ENCODE results near the gene MYL10. TPM values are rescaled to one million over a fixed set of nuclear protein-coding genes. Genes with fewer than 3 reads are reported as not detected.
"Not testable (repeated sequence)": the region's sequence is repeated elsewhere in the genome, so short reads cannot be mapped to it uniquely, and the experiment has no call there.

MYL10 gene
- total RNA-seq, 4 donors from 2014 or later: not detected

DNA sequence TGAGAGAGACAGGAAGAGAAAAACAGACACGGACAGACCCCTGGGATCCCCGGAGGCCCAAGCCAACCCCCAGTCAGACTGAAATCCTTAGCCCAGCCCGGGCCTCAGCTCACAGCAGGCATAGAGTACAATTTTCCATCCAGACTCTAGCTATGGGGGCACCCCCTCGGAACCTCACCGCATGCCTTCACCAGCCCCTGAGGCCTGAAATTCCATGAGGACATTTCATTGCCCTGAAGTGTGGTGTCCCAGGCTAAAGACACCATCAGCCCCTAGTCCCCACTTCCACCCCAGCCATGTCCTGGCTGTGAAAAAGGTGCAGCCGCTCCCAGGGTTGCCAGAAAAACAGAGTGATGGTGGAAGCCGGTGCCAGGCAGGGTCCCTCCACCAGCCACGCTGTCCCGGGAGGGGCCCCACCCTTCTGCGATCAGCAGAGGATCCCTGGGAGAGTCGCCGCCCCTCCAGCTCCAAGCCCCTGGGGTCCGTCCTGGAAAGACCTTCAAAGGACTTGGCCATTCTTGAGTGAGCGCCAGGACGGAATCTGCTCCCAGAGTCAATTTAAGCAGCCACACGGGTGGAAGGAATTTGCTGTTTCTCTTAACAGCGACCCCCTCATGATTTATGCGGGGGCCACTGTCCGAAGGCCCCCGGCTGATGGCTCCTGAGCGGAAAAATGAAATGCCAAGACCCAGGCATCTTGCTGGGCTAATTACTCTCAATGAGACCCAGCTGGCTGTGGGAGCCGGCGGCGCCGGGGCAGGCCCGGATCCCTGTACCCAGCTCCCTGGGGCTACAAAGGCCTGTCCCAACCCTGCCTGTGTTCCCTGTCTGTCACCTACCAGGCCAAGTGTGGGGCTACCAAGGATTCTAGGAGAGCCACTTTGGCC, 23.2 kb downstream of the MYL10 start:
- 81% methylated on average over 20 of the region's 26 CpGs for WGBS

GRCh38 chr7:101604934-101605332, 24.2 kb downstream of the MYL10 start:
- DNase-seq (ENCODE audit: extremely low spot score); H3K4me1 ChIP-seq; intact Hi-C loops (cut with DNase I); H3K36me3 ChIP-seq; H3K9me3 ChIP-seq; H3K27ac ChIP-seq (replicated peaks in 1 of 4); H3K4me3 ChIP-seq: not testable (repeated sequence)
- WGBS: 70% methylated on average over 2 of the region's 2 CpGs
- H3K27me3 ChIP-seq: peaks cover 0 to 15% (median 0%) of the 10 kb centered on the region in 4 donors

More for the DNA sequence above, 23.2 kb downstream of the MYL10 start:
- intact Hi-C loops (cut with DNase I): no loop called here
- no peak overlapping the region for H3K27ac ChIP-seq (replicated peaks in 1 of 4)
- H3K36me3 ChIP-seq: no peaks in the 10 kb centered on the region
- peaks cover 4 to 8% (median 6%) of the 10 kb centered on the region in 4 donors for H3K4me1 ChIP-seq
- no peak for DNase-seq (ENCODE audit: extremely low spot score)
- no peak overlapping the region for H3K4me3 ChIP-seq
- H3K27me3 ChIP-seq: peaks cover 0 to 15% (median 0%) of the 10 kb centered on the region in 4 donors
- H3K9me3 ChIP-seq: no peaks in the 10 kb centered on the region
- TF ChIP-seq CTCF (IDR thresholded peaks at IDR 0.05) (no peak), POLR2A (IDR thresholded peaks at IDR 0.05; ENCODE audit: low read depth) (no peak), POLR2AphosphoS5 (IDR thresholded peaks at IDR 0.05) (no peak), EP300 (IDR thresholded peaks at IDR 0.05) (no peak)

DNA sequence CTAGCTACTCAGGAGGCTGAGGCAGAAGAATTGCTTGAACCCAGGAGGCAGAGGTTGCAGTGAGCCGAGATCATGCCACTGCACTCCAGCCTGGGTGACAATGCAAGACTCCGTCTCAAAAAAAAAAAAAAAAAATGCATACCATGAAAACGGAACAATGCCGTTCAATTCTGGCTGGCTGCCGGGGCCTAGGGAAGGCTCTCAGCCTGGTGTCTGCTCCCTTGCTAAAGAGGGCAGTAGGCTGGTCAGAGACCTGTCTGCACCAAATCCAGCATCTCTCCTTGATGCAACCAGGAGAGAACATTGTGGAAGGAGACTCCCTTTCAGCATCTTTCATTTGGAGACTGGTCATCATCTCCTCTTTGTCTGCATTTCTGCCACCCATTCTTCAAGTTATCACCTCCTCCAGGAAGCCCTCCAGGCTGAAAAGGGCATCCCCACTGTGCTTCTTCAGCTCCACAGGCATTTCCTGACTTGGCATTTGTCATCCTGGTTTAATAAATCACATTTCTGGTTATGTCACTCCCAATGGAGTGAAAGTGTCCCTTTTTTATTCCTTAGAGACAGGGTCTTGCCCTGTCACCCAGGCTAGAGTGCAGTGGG, 24.7 kb downstream of the MYL10 start:
- H3K4me1 ChIP-seq: peaks cover 4 to 8% (median 6%) of the 10 kb centered on the region in 4 donors
- no peak for TF ChIP-seq EP300 (IDR thresholded peaks at IDR 0.05)
- no peak for TF ChIP-seq POLR2AphosphoS5 (IDR thresholded peaks at IDR 0.05)
- TF ChIP-seq CTCF (IDR thresholded peaks at IDR 0.05): no peak
- no peak for TF ChIP-seq POLR2A (IDR thresholded peaks at IDR 0.05; ENCODE audit: low read depth)
- intact Hi-C loops (cut with DNase I): no loop called here

DNA sequence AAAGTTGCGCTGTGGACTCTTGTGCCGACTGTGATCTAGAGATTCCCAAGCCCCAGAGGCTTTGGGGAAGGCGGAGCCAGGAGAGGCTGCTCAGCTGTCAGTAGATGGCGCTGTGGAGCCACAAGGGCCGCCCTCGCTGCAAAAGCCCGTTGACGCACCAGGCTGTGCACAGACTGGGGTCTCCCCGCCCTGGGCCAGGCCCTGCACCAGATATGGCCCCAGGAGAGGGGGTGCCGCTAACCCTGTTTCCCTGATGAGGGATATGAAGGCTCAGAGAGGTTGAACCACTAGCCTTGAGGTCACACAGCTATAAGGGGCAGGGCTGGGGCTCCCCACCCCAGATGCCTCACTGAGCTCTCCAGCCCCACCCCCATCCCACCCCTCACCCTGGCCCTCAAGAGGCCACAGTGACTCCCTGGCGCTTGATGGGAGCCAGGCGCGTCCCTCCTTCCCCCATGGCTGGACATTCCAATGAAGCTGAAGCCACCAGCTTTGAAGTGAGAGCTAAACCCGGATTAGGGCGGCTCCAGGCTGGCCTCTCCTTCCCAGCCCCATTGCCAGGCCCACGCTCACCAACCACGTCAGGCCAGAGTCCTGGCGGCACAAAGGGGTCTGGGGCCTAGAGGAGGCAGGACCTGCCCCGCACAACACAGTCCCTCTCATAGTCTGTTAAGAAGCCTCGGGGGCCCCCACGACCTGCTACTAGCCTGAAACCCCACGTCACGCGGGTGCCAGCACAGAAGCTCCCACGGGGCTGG, 26.4 kb downstream of the MYL10 start:
- no peak for DNase-seq (ENCODE audit: extremely low spot score)
- H3K4me3 ChIP-seq: no peak overlapping the region
- peaks cover 4 to 8% (median 6%) of the 10 kb centered on the region in 4 donors for H3K4me1 ChIP-seq
- peaks cover 0 to 15% (median 0%) of the 10 kb centered on the region in 4 donors for H3K27me3 ChIP-seq
- 45% methylated on average over 14 of the region's 25 CpGs for WGBS
- H3K27ac ChIP-seq (replicated peaks in 1 of 4): no peak overlapping the region
- no peak for TF ChIP-seq POLR2A (IDR thresholded peaks at IDR 0.05; ENCODE audit: low read depth)
- peak; percentile 66 to 88 (median 75) for TF ChIP-seq CTCF (IDR thresholded peaks at IDR 0.05)
- intact Hi-C loops (cut with DNase I): loop anchor here (2.0 kb wide), 1 partner anchor 670 kb away; no protein-coding TSS in a partner anchor
- no peaks in the 10 kb centered on the region for H3K9me3 ChIP-seq
- H3K36me3 ChIP-seq: no peaks in the 10 kb centered on the region

More for the DNA sequence above, 24.7 kb downstream of the MYL10 start:
- H3K4me3 ChIP-seq: no peak overlapping the region
- H3K27me3 ChIP-seq: peaks cover 0 to 15% (median 0%) of the 10 kb centered on the region in 4 donors
- H3K9me3 ChIP-seq: no peaks in the 10 kb centered on the region
- WGBS: 74% methylated on average over 5 of the region's 5 CpGs
- no peak for DNase-seq (ENCODE audit: extremely low spot score)
- no peak overlapping the region for H3K27ac ChIP-seq (replicated peaks in 1 of 4)
- no peaks in the 10 kb centered on the region for H3K36me3 ChIP-seq

DNA sequence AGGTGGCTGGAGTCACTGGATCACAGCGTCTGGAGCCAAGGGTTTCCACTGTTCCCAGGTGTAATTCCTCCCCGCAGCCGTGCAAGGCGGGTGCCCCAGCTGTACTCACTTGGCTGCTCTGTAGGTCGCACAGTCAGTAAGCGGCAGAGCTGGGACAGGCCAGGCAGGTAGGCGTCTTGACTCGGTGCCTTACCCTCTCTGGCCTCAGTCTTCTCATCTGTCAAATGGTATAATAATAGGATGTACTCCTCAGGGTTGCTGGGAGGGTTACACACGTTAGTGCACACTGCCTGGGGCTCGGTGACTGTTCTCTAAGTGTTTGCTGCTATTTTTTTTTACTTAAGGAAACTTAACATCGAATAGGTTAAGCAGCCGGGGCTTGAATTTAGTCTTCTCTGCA, 27.0 kb downstream of the MYL10 start:
- Histone ChIP-seq H3K27ac (replicated peaks in 1 of 4) (no peak overlapping the region), H3K4me3 (no peak overlapping the region), H3K36me3 (no peaks in the 10 kb centered on the region), H3K27me3 (peaks cover 0 to 15% (median 0%) of the 10 kb centered on the region in 4 donors), H3K4me1 (peaks cover 4 to 8% (median 6%) of the 10 kb centered on the region in 4 donors), H3K9me3 (no peaks in the 10 kb centered on the region)
- TF ChIP-seq CTCF (IDR thresholded peaks at IDR 0.05): no peak
- no peak for TF ChIP-seq EP300 (IDR thresholded peaks at IDR 0.05)
- TF ChIP-seq POLR2A (IDR thresholded peaks at IDR 0.05; ENCODE audit: low read depth): no peak
- no peak for TF ChIP-seq POLR2AphosphoS5 (IDR thresholded peaks at IDR 0.05)
- intact Hi-C loops (cut with DNase I): loop anchor here (2.0 kb wide), 1 partner anchor 671 kb away; no protein-coding TSS in a partner anchor
- 61% methylated on average over 12 of the region's 12 CpGs for WGBS
- no peak for DNase-seq (ENCODE audit: extremely low spot score)
